Lower leg skin (tissue), 4 donors: Measurements from ENCODE around the gene SSTR3. TPM values are rescaled to one million over a fixed set of nuclear protein-coding genes. Genes with fewer than 3 reads are reported as not detected.

Experiments used
- DNase-seq, 2 donors: peaks; one replicate each; pipeline ENCODE4 v3.0.0-alpha.2; 2019; ENCODE audit warnings: low spot score in 2 of 2
- H3K4me3 ChIP-seq: fragments of 200-600 bp; sonication (generic); 2 replicates; pipeline ENCODE4 v1.5.1; 2017; ENCODE audit warnings: mild to moderate bottlenecking, low read depth; ENCODE audit not compliant: poor library complexity, severe bottlenecking
- POLR2A ChIP-seq, 2 donors: fragments of 450-650 bp; IDR thresholded peaks; one replicate each; pipeline ENCODE4 v1.6.1; 2016 to 2017; ENCODE audit warnings: antibody characterized with exemption in 2 of 2, mild to moderate bottlenecking in 1 of 2, moderate library complexity in 1 of 2
- WGBS, 2 donors: methylation state at CpG; one replicate each; pipeline ENCODE4 v1.1.5; 2018; 5-methylcytosine and 5-hydroxymethylcytosine counted together
- intact Hi-C: fragments of 100-400 bp; cut with DNase I; formaldehyde crosslinking; loops from one replicate; pipeline ENCODE4 v1.15.0; 2023; ENCODE audit warnings: low total_unique reads
- total RNA-seq, 4 donors: library from RNA; depleted of rRNA; stranded (reverse); fragments of >200 nt; gene quantifications; one replicate each; pipeline ENCODE4 v1.1.0, GENCODE V29; 2016
- TF ChIP-seq, protein P1 (sequence below), 3 donors: fragments of 450-650 bp; IDR thresholded peaks; one replicate each; pipeline ENCODE4 v1.5.1; 2016; ENCODE audit warnings: antibody characterized with exemption in 3 of 3, mild to moderate bottlenecking in 3 of 3, moderate library complexity in 2 of 3

Gene SSTR3
- total RNA-seq, 4 donors from 2014 or later = not detected

DNA sequence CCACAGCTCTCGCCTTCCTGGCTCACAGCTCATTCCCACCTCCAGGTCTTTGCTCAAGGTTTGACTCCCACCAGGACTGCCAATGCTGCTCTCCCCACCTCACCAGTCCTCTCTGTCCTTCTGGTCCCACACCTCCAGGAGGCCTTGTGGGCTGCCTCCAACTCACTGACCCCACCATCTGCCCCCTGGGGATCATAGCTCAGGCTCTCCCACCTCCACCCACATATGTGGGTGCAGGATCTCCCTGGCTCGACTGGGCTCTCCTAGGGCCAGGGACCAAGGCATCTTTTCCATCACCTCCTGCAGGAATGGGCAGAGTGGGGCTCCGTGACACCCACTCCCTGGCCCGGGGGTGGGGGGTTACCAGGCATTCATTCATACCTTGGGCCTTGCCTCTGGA lies 13.8 kb upstream of the SSTR3 start:
- TF ChIP-seq, protein P1, sequence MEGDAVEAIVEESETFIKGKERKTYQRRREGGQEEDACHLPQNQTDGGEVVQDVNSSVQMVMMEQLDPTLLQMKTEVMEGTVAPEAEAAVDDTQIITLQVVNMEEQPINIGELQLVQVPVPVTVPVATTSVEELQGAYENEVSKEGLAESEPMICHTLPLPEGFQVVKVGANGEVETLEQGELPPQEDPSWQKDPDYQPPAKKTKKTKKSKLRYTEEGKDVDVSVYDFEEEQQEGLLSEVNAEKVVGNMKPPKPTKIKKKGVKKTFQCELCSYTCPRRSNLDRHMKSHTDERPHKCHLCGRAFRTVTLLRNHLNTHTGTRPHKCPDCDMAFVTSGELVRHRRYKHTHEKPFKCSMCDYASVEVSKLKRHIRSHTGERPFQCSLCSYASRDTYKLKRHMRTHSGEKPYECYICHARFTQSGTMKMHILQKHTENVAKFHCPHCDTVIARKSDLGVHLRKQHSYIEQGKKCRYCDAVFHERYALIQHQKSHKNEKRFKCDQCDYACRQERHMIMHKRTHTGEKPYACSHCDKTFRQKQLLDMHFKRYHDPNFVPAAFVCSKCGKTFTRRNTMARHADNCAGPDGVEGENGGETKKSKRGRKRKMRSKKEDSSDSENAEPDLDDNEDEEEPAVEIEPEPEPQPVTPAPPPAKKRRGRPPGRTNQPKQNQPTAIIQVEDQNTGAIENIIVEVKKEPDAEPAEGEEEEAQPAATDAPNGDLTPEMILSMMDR (IDR thresholded peaks at IDR 0.05) = no peak
- TF ChIP-seq POLR2A (IDR thresholded peaks at IDR 0.05) = no peak
- intact Hi-C loops = no loop called here
- H3K4me3 ChIP-seq = no peak overlapping the region
- WGBS, 2 donors = 73 to 86% methylated on average over 4 of the region's 4 CpGs
- no peak for DNase-seq

DNA sequence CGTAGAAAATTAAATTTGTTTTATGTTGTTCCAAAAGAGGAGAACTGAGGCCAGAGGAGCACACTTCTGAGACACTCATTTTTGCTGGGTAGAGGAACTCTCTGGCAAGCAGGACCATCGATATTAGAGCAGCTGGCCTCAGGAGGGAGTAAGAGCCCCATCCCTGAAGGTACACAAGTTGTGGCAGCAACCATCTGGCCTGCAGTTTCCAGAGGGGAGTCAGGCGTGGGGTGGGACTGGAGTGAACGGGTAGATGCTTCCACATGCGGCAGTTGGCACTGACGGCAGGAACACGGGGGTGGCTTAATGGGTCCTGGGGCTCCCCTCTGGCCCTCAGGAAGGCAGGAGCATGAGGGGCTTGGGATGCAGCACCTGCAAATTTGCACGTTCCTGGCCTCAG lies 13.2 kb upstream of the SSTR3 start:
- WGBS, 2 donors = 39 to 55% methylated on average over 8 of the region's 8 CpGs
- TF ChIP-seq, protein P1 (IDR thresholded peaks at IDR 0.05) = no peak
- no peak for TF ChIP-seq POLR2A (IDR thresholded peaks at IDR 0.05)
- intact Hi-C loops = no loop called here
- no peak overlapping the region for H3K4me3 ChIP-seq
- no peak for DNase-seq

DNA sequence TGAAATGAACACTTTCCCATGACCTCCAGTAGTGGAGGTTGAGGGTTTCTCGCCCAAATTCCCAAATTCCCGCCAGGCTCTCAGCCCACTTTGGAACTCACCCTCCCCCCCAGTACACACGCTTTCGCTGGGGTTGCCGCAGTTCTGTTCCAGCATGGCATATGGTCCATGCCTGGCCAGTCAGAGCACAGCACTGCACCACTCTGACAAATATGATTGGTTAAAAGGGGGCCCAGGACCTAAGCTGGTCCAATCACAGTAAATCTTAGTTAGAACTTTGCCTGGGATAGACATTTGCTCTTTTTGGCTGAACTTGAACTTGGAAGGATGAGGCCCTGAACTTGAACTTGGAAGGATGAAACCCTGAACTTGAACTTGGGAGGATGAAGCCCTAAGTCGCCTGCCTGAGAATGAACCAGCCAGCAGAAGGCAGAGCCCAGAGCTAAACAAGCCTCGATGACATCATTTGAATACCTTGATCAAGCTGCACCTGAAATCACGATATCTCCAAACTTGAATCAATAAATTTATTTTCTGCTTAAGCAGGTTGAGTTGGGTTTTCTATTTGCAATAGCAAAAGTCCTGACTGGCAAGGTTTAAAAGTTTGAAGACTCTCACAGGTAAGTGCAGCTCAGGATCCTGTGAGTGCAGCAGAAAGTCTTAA lies 12.6 kb upstream of the SSTR3 start:
- no peak for TF ChIP-seq POLR2A (IDR thresholded peaks at IDR 0.05)
- TF ChIP-seq, protein P1 (IDR thresholded peaks at IDR 0.05) = no peak
- H3K4me3 ChIP-seq = no peak overlapping the region
- DNase-seq = no peak
- intact Hi-C loops = no loop called here
- 57 to 61% methylated on average over 8 of the region's 8 CpGs for WGBS, 2 donors

DNA sequence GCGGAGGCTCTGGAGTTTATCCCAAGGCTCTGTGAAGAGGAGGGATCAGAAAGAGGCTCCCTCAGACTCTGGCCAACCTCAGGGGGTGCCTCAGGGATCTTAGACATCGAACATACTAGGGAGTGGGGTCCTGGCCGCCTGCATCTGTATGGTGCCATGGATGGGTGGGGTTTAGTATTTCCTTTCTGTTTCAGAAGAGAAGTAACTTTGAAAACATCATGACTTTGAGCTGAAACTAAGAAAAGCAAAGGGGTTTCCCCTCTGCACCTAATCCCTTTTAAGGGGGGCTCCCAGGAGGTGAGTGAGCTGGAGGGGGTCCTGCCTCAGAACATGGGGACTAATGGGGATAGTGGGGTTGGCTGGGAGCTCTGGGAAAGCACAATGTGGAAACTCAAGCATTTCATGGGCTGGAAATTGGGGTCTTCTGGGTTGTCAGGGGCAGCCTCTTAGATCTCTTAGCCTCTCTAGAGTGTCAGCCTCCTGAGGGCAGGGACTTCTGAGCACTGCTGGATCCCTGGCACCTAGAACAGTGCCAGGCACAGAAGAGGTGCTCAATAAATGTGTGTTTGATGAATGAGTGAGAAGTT lies 11.8 kb upstream of the SSTR3 start:
- DNase-seq = no peak
- TF ChIP-seq POLR2A (IDR thresholded peaks at IDR 0.05) = no peak
- TF ChIP-seq, protein P1 (IDR thresholded peaks at IDR 0.05) = no peak
- intact Hi-C loops = no loop called here
- 65 to 67% methylated on average over 3 of the region's 3 CpGs for WGBS, 2 donors
- no peak overlapping the region for H3K4me3 ChIP-seq

DNA sequence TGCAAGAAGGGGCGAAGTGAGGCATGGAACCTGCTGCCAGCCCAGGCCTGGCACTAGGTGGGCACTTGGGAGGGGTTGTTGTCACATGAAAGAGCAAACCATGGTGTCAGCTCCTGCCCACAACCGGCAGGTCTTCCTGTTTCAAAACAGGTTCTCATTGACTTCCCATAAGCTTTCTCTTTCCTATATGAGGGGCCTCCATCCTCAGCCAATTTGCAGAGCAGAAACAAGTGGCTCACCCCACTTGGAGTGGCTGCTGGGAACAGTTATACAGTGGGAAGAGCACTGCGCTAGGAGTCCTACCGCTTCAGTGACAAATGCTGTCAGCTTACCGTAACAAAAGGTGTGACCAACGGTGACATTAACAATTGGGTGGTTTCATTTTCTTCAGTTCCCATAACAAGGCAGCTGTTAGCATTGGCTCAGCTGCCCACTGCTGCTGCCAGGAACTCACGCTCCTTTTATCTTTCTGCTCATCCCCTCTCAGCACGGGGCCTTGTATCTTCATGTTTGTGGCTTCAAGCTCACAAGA lies 10.2 kb upstream of the SSTR3 start:
- 74 to 77% methylated on average over 8 of the region's 8 CpGs for WGBS, 2 donors
- DNase-seq = no peak

DNA sequence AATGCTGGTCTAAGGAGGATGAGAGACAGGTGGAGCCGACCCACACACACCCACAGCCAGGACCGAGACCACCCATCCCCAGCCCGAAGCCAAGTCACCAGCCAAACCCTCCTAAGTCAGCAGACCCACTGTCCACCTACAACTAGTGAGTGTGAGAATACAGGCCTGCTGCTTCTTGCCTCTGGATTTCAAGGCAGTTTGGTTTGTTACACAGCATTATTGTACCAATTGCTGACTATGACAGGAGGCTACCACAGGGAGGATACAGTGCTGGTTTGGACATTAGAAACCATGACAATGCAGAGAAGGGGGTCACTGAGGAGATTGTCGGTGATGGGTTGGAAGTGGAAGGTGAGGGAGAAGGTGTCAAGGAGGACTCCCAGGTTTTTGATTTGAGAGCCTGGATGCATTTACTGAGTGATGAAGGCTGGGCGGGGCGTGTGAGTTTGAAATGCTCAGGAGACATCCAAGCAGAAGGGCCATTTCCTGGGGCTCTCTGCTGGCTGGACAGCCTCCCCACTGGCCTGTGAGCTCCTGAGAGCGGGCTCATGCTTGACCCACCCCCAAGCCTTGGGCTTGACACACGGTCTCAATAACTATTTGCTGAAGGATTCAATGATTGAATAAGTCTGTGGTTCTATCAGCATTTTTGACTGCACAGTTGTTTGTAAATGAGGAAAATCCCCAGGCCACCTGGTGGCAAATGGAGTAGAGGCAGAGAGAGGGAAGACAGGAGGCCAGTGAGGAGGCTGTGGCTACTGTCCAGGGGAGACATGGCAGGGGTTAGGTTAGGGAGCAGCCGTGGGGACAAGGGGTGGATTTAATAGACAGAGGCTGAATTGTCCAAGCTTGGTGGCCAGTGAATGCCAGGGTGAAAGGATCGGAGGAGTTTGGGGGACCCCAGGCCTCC lies 9.4 kb upstream of the SSTR3 start:
- TF ChIP-seq, protein P1 (IDR thresholded peaks at IDR 0.05) = no peak
- TF ChIP-seq POLR2A (IDR thresholded peaks at IDR 0.05) = no peak
- H3K4me3 ChIP-seq = no peak overlapping the region
- DNase-seq = no peak
- 91 to 93% methylated on average over 10 of the region's 10 CpGs for WGBS, 2 donors
- intact Hi-C loops = no loop called here

More for the DNA sequence above, 10.2 kb upstream of the SSTR3 start:
- intact Hi-C loops = no loop called here
- H3K4me3 ChIP-seq = no peak overlapping the region
- no peak for TF ChIP-seq POLR2A (IDR thresholded peaks at IDR 0.05)
